Activated CD4-positive, alpha-beta memory T cell treated with anti-CD3 and anti-CD28 coated beads for 36 hours (primary cell): ENCODE measurements around the gene MIA3. TPM values are rescaled to one million over a fixed set of nuclear protein-coding genes. Genes with fewer than 3 reads are reported as not detected.

Source experiments
- CTCF ChIA-PET: fragments of 350-600 bp; sonication (Branson Sonifier 250); formaldehyde crosslinking; loops from one replicate; lab custom pipeline; 2021; ENCODE audit warnings: antibody characterized with exemption, inconsistent platforms; lab: Charles Lee
- POLR2A ChIA-PET: fragments of 350-600 bp; sonication (Branson Sonifier 250); formaldehyde crosslinking; loops from one replicate; lab custom pipeline; 2021; ENCODE audit warnings: antibody characterized with exemption; lab: Charles Lee
- DNase-seq: peaks from one replicate; pipeline ENCODE4 v3.0.0-alpha.2; 2020
- H3K27ac Mint-ChIP-seq: one replicate; pipeline ENCODE4 v1.8.0; 2021; ENCODE audit warnings: mixed read lengths
- H3K27me3 Mint-ChIP-seq: one replicate; pipeline ENCODE4 v1.8.0; 2021; ENCODE audit warnings: mixed read lengths
- H3K36me3 Mint-ChIP-seq: one replicate; pipeline ENCODE4 v1.8.0; 2021; ENCODE audit warnings: mixed read lengths
- H3K4me1 Mint-ChIP-seq: one replicate; pipeline ENCODE4 v1.8.0; 2021; ENCODE audit warnings: low read depth, mixed read lengths
- H3K4me3 Mint-ChIP-seq: one replicate; pipeline ENCODE4 v1.8.0; 2021; ENCODE audit warnings: mild to moderate bottlenecking, mixed read lengths
- H3K9me3 Mint-ChIP-seq: one replicate; pipeline ENCODE4 v1.8.0; 2021; ENCODE audit warnings: mixed read lengths
- intact Hi-C: fragments of 100-400 bp; cut with micrococcal nuclease; formaldehyde crosslinking; loops from one replicate; pipeline ENCODE4 v1.15.1; 2023
- total RNA-seq, 2 experiments: library from RNA; stranded (reverse); gene quantifications; one replicate each; pipeline ENCODE4 v1.2.3, GENCODE V29; 2021

The MIA3 gene
- total RNA-seq, 2 experiments from 2014 or later = 41.5 to 43.2 TPM

DNA sequence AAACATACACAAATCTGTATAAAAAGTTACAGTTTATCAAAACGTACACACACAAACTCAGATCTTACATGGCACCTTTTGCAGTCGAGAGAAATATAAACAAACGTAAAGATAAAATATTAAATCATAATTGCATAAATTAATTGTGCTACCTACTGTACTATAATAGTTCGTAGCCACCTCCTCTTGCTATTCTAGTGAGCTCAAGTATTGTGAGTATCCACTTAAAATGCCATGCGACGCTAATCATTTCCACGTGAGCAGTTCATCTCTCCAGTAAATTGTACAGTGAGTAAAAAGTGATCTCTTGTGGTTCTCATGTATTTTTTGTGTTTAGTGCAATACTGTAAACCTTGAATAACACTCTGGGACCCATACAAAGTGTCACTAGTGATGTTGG, 6.3 kb downstream of the MIA3 start:
- POLR2A ChIA-PET = no interaction called here
- H3K36me3 Mint-ChIP-seq = peaks cover 29% of the 10 kb centered on the region
- no peaks in the 10 kb centered on the region for H3K27me3 Mint-ChIP-seq
- peaks cover 20% of the 10 kb centered on the region for H3K4me1 Mint-ChIP-seq
- DNase-seq = no peak
- CTCF ChIA-PET = interaction anchor here (3.0 to 3.2 kb wide), 2 partner anchors 10 to 159 kb away, joined by 10 to 13 read pairs; no protein-coding TSS in a partner anchor
- no peak overlapping the region for H3K27ac Mint-ChIP-seq
- H3K9me3 Mint-ChIP-seq = no peaks in the 10 kb centered on the region
- intact Hi-C loops = no loop called here
- no peak overlapping the region for H3K4me3 Mint-ChIP-seq

- Mint-ChIP-seq H3K4me3 (no peak overlapping the region), H3K27ac (no peak overlapping the region), H3K27me3 (no peaks in the 10 kb centered on the region), H3K36me3 (peaks cover 34% of the 10 kb centered on the region), H3K4me1 (no peaks in the 10 kb centered on the region), H3K9me3 (no peaks in the 10 kb centered on the region)
- intact Hi-C loops = no loop called here
- DNase-seq = no peak
- CTCF ChIA-PET = interaction anchor here (1.0 to 3.2 kb wide), 2 partner anchors 162 to 606 kb away, joined by 3 to 10 read pairs; no protein-coding TSS in a partner anchor
- POLR2A ChIA-PET = no interaction called here
Measured at GRCh38 chr1:222627232-222627631, 9.3 kb downstream of the MIA3 start.

DNA sequence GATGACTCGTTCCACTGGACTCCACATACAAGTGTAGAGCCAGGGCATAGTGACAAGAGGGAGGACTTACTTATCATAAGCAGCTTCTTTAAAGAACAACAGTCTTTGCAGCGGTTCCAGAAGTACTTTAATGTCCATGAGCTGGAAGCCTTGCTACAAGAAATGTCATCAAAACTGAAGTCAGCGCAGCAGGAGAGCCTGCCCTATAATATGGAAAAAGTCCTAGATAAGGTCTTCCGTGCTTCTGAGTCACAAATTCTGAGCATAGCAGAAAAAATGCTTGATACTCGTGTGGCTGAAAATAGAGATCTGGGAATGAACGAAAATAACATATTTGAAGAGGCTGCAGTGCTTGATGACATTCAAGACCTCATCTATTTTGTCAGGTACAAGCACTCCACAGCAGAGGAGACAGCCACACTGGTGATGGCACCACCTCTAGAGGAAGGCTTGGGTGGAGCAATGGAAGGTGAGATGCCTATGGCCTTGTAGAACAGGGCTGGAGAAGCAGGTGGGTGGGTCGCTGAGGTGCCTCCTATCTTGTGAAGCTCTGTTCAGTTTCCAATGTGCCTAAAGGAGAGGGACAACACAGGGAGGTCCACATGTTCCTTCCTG, 12.1 kb downstream of the MIA3 start:
- no peaks in the 10 kb centered on the region for H3K27me3 Mint-ChIP-seq
- no peak overlapping the region for H3K4me3 Mint-ChIP-seq
- peaks cover 29% of the 10 kb centered on the region for H3K36me3 Mint-ChIP-seq
- H3K9me3 Mint-ChIP-seq = no peaks in the 10 kb centered on the region
- peaks cover 2% of the 10 kb centered on the region for H3K4me1 Mint-ChIP-seq
- ChIA-PET CTCF (no interaction called here), POLR2A (no interaction called here)
- no peak for DNase-seq
- no peak overlapping the region for H3K27ac Mint-ChIP-seq
- intact Hi-C loops = no loop called here

- H3K36me3 Mint-ChIP-seq = peaks cover 34% of the 10 kb centered on the region
- CTCF ChIA-PET = interaction anchor here (3.4 kb wide), 1 partner anchor 167 kb away, joined by 56 read pairs; no protein-coding TSS in a partner anchor
Measured at GRCh38 chr1:222631611-222632208, 13.8 kb downstream of the MIA3 start.

DNA sequence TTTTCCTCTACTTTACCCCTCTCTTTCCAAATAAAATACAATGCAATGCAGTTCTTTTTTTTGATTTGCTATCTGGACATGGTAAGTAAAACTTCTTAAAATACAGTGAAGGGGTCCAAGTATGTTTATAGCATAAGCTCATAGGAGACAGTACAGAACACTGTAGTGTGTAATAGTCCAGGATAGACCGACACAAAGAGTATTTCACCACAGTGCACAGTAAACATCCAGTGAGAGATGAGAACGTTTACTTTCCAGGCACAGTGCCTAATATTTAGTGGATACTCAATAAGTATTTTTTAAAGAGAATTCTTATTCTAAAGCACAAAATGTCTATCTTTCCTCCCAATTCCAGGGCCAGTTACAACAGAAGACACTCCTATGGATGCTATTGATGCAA, 14.9 kb downstream of the MIA3 start:
- H3K27me3 Mint-ChIP-seq = no peaks in the 10 kb centered on the region
- CTCF ChIA-PET = interaction anchor here (3.4 kb wide), 1 partner anchor 168 kb away, joined by 56 read pairs; no protein-coding TSS in a partner anchor

More at GRCh38 chr1:222631611-222632208, 13.8 kb downstream of the MIA3 start:
- no peaks in the 10 kb centered on the region for H3K9me3 Mint-ChIP-seq
- POLR2A ChIA-PET = no interaction called here
- DNase-seq = no peak
- no peak overlapping the region for H3K4me3 Mint-ChIP-seq
- no peak overlapping the region for H3K27ac Mint-ChIP-seq
- peaks cover 2% of the 10 kb centered on the region for H3K4me1 Mint-ChIP-seq
- H3K27me3 Mint-ChIP-seq = no peaks in the 10 kb centered on the region
- intact Hi-C loops = no loop called here

GRCh38 chr1:222634180-222635013, 16.5 kb downstream of the MIA3 start:
- CTCF ChIA-PET = interaction anchor here (0.6 to 3.4 kb wide), 38 partner anchors 10 to 1700 kb away, joined by 3 to 56 read pairs (median 4); partner anchors contain the start of gene TAF1A
- no peaks in the 10 kb centered on the region for H3K9me3 Mint-ChIP-seq
- no peaks in the 10 kb centered on the region for H3K27me3 Mint-ChIP-seq

More for the DNA sequence above, 14.9 kb downstream of the MIA3 start:
- Mint-ChIP-seq H3K36me3 (peaks cover 30% of the 10 kb centered on the region), H3K9me3 (no peaks in the 10 kb centered on the region), H3K4me1 (peaks cover 2% of the 10 kb centered on the region), H3K4me3 (no peak overlapping the region), H3K27ac (no peak overlapping the region)
- intact Hi-C loops = no loop called here
- POLR2A ChIA-PET = no interaction called here
- no peak for DNase-seq

GRCh38 chr1:222641269-222641948, 23.5 kb downstream of the MIA3 start:
- no peak for DNase-seq
- Mint-ChIP-seq H3K4me1 (peaks cover 20% of the 10 kb centered on the region), H3K36me3 (peaks cover 11% of the 10 kb centered on the region), H3K27me3 (no peaks in the 10 kb centered on the region), H3K27ac (no peak overlapping the region), H3K9me3 (no peaks in the 10 kb centered on the region), H3K4me3 (no peak overlapping the region)
- CTCF ChIA-PET = interaction anchor here (1.1 kb wide), 1 partner anchor 71 kb away, joined by 3 read pairs; the partner anchor contains the start of genes AIDA and BROX
- intact Hi-C loops = loop anchor here (5.0 to 10.0 kb wide), 2 partner anchors 647 to 899 kb away; partner anchors contain the start of gene DUSP10
- POLR2A ChIA-PET = no interaction called here

More at GRCh38 chr1:222634180-222635013, 16.5 kb downstream of the MIA3 start:
- no peak overlapping the region for H3K4me3 Mint-ChIP-seq
- DNase-seq = peak; percentile 33
- H3K4me1 Mint-ChIP-seq = peaks cover 2% of the 10 kb centered on the region
- no peak overlapping the region for H3K27ac Mint-ChIP-seq
- POLR2A ChIA-PET = interaction anchor here (0.7 to 1.2 kb wide), 3 partner anchors 10 to 78 kb away, joined by 3 to 5 read pairs (median 5); partner anchors contain the start of gene TAF1A
- peaks cover 22% of the 10 kb centered on the region for H3K36me3 Mint-ChIP-seq
- intact Hi-C loops = loop anchor here (1.0 kb wide), 1 partner anchor 169 kb away; no protein-coding TSS in a partner anchor

DNA sequence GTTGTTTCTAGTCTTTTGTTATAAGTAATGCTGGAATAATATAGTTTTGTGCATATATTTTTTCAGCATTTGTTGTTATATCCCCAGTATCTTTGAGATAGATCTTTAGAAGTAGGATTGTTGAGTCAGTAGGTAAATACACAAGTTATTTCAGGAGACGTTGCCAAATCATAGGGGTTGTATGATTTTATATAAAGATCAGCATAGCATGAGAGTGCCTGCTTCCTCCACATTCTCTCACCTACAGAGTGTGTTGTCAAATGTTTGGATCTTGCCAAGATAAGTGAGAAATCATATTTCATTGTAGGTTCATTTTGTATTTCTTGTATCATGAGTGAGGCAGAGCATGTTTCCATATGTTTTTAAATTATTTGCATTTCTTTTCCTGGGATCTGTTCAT, 24.6 kb downstream of the MIA3 start:
- peak overlapping the region; percentile 29 for H3K27ac Mint-ChIP-seq
- no peaks in the 10 kb centered on the region for H3K9me3 Mint-ChIP-seq
- H3K36me3 Mint-ChIP-seq = peaks cover 8% of the 10 kb centered on the region
- intact Hi-C loops = loop anchor here (5.0 to 10.0 kb wide), 2 partner anchors 648 to 900 kb away; partner anchors contain the start of gene DUSP10
- CTCF ChIA-PET = interaction anchor here (1.1 to 4.1 kb wide), 2 partner anchors 8 to 70 kb away, joined by 3 to 23 read pairs; partner anchors contain the start of genes AIDA and BROX
- H3K27me3 Mint-ChIP-seq = no peaks in the 10 kb centered on the region
- H3K4me1 Mint-ChIP-seq = peaks cover 20% of the 10 kb centered on the region
- DNase-seq = no peak
- POLR2A ChIA-PET = interaction anchor here (1.5 to 2.4 kb wide), 2 partner anchors 15 to 70 kb away, joined by 3 to 15 read pairs; partner anchors contain the start of genes AIDA and BROX
- H3K4me3 Mint-ChIP-seq = peak overlapping the region; percentile 41

DNA sequence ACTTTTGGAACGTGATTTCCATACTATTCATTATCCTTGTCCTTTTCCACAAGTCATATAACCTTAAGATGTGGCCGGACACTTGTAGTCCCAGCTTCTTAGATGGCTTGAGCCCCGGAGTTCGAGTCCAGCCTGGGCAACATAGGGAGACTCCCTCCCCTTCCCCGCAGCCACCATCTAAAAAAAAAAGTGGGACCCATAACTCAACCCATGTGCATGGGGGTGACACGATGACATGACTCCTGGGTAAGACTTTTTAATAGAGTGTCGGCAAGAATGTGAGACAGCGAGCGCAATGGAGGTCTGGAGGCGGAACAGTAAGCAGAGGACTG, 25.7 kb downstream of the MIA3 start:
- Mint-ChIP-seq H3K36me3 (peaks cover 6% of the 10 kb centered on the region), H3K9me3 (no peaks in the 10 kb centered on the region), H3K27me3 (no peaks in the 10 kb centered on the region), H3K4me3 (peak overlapping the region; percentile 99), H3K4me1 (peaks cover 22% of the 10 kb centered on the region), H3K27ac (peak overlapping the region; percentile 94)
- POLR2A ChIA-PET = interaction anchor here (0.9 to 2.4 kb wide), 9 partner anchors 9 to 87 kb away, joined by 3 to 17 read pairs (median 4); partner anchors contain the start of genes AIDA, BROX and TAF1A
- CTCF ChIA-PET = interaction anchor here (0.9 to 4.1 kb wide), 3 partner anchors 9 to 178 kb away, joined by 3 to 23 read pairs (median 9); no protein-coding TSS in a partner anchor
- intact Hi-C loops = loop anchor here (5.0 to 10.0 kb wide), 2 partner anchors 649 to 901 kb away; partner anchors contain the start of gene DUSP10
- DNase-seq = no peak

GRCh38 chr1:222643938-222644635, 26.2 kb downstream of the MIA3 start:
- H3K27ac Mint-ChIP-seq = peak overlapping the region; percentile 94
- CTCF ChIA-PET = interaction anchor here (0.6 to 4.1 kb wide), 6 partner anchors 9 to 178 kb away, joined by 3 to 23 read pairs (median 3); no protein-coding TSS in a partner anchor

More at GRCh38 chr1:222643938-222644635, 26.2 kb downstream of the MIA3 start:
- Mint-ChIP-seq H3K36me3 (peaks cover 8% of the 10 kb centered on the region), H3K27me3 (no peaks in the 10 kb centered on the region), H3K9me3 (no peaks in the 10 kb centered on the region), H3K4me1 (peaks cover 22% of the 10 kb centered on the region), H3K4me3 (peak overlapping the region; percentile 99)
- DNase-seq = peak; percentile 99
- POLR2A ChIA-PET = interaction anchor here (0.9 to 2.4 kb wide), 9 partner anchors 9 to 88 kb away, joined by 3 to 17 read pairs (median 4); partner anchors contain the start of genes AIDA, BROX and TAF1A
- intact Hi-C loops = loop anchor here (1.0 to 10.0 kb wide), 6 partner anchors 9 to 902 kb away; partner anchors contain the start of genes DUSP10 and TAF1A
